Measurements from ENCODE around the gene SH3RF2.

DNA sequence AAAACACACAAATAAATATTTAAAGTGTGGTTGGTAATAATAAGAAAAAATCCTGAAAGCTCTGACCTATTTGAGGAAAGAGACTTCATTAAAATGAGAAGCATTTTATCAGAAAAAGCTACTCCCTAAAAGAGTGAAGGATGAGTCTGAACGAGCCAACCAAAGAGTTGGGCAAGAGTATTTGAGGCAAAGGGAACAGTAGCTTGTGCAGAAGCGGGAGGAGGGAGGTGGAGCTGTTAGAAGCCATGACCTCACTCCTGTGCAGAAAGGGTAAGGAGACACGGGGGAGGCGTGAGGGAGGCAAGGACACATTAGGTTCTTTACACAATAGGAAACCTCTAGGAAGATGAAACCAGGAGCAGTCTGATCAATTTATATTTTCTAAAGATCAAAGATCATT is 29.4 kb downstream of the SH3RF2 start:
- TF ChIP-seq CTCF (IDR thresholded peaks at IDR 0.05; ENCODE audit: borderline replicate concordance, extremely low read depth, low read length, poor library complexity, severe bottlenecking) (no peak), EZH2 (IDR thresholded peaks at IDR 0.05; ENCODE audit: borderline replicate concordance, low read depth, low read length, severe bottlenecking) (no peak)

Measured in DND-41 (cell line).